Body of pancreas (tissue), 4 donors: ENCODE measurements around the gene MMP11. TPM values are rescaled to one million over a fixed set of nuclear protein-coding genes. Genes with fewer than 3 reads are reported as not detected.

Experiments used
- ATAC-seq: fragments of 150-250 bp; one replicate; pipeline ENCODE4 v1.9.1; 2016
- DNase-seq, 4 donors: peaks; one replicate each; pipeline ENCODE4 v3.0.0-alpha.2; 2019
- H3K27ac ChIP-seq, 4 donors: fragments of 200-600 bp; sonication (generic); 1 replicate in 3 of 4; 2 replicates in 1 of 4; pipeline versions ENCODE4 v1.5.1 to v1.6.1; 2016 to 2019; ENCODE audit warnings: mild to moderate bottlenecking in 1 of 4, mixed read lengths in 1 of 4, moderate library complexity in 1 of 4
- H3K27me3 ChIP-seq, 2 donors: fragments of 200-600 bp; sonication (generic); one replicate each; pipeline ENCODE4 v1.6.0; 2016; ENCODE audit warnings: mild to moderate bottlenecking in 1 of 2
- H3K36me3 ChIP-seq, 2 donors: fragments of 200-600 bp; sonication (generic); replicated peaks in 1 of 2; 2 replicates each; pipeline ENCODE4 v1.5.1; 2016; ENCODE audit warnings: low read depth in 2 of 2; ENCODE audit not compliant: insufficient read depth in 1 of 2
- H3K4me1 ChIP-seq: fragments of 200-600 bp; sonication (generic); one replicate; pipeline ENCODE4 v1.6.0; 2016
- H3K4me3 ChIP-seq, 2 donors: fragments of 200-600 bp; sonication (generic); 1 replicate in 1 of 2; 2 replicates in 1 of 2; pipeline ENCODE4 v1.5.1; 2016 to 2019
- H3K9me3 ChIP-seq, 3 donors: fragments of 200-600 bp; sonication (generic); 1 replicate in 2 of 3; 2 replicates in 1 of 3; pipeline ENCODE4 v1.5.1; 2016
- POLR2A ChIP-seq, 3 donors: fragments of 450-650 bp; IDR thresholded peaks; one replicate each; pipeline ENCODE4 v1.6.1; 2016; ENCODE audit warnings: antibody characterized with exemption in 3 of 3, mild to moderate bottlenecking in 2 of 3
- WGBS, 2 donors: methylation state at CpG; one replicate each; pipeline ENCODE4 v1.1.5; 2017; 5-methylcytosine and 5-hydroxymethylcytosine counted together
- intact Hi-C: fragments of 100-400 bp; cut with DNase I; formaldehyde crosslinking; loops from one replicate; pipeline ENCODE4 v1.15.1; 2023
- total RNA-seq, 2 donors: library from RNA; depleted of rRNA; stranded (reverse); fragments of >200 nt; gene quantifications; one replicate each; pipeline ENCODE4 v1.1.0, GENCODE V29; 2016
- TF ChIP-seq, protein P1 (sequence below), 7 experiments: fragments of 450-650 bp in 4 of 7; fragments of 200-600 bp in 3 of 7; sonication (generic) in 3 of 7; IDR thresholded peaks; one replicate each; pipeline ENCODE4 v1.5.1; 2016 to 2019; ENCODE audit warnings: antibody characterized with exemption in 7 of 7

The MMP11 gene
- total RNA-seq, 2 donors from 2014 or later, result 1.0 to 2.0 TPM

DNA sequence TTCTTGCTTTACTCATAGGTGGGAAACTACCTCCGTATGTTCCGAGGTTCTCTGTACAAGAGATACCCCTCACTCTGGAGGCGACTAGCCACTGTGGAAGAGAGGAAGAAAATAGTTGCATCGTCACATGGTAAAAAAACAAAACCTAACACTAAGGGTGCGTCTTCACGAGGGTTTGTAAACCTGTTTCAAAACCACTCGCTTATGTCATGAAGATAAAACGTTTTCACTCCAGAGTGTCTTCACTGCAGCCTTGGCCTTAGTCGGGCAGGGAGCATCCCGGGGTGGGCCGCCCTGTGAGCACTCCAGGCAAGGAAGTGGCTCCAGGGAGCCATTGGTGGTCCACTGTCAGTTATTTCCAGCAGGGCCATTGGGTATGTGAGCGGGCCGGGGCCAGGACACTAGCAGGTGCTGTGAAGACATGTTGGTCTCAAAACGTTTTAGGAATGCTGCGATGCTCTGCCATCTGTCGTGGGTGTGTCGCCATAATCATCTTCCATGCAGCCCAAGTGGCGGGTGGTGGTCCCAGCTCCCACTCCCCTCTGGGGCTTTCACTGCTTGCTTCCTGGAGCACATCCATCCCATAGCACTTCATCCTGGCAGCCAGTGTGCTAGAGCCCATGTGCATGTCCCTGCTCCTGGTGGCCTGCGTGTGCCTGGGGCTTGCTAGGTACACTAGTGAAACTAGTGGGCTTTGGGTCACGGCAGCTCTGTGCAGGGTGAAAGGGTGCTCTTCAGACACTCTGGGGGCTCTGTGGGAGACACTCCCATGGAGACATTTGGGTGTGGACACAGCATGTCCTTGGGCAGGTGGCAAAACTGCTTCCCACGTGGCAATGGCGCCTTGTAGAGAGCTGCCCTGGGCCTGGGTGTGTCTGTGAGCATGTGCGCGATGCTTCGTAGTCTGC, 19.3 kb downstream of the MMP11 start:
- TF ChIP-seq, protein P1, sequence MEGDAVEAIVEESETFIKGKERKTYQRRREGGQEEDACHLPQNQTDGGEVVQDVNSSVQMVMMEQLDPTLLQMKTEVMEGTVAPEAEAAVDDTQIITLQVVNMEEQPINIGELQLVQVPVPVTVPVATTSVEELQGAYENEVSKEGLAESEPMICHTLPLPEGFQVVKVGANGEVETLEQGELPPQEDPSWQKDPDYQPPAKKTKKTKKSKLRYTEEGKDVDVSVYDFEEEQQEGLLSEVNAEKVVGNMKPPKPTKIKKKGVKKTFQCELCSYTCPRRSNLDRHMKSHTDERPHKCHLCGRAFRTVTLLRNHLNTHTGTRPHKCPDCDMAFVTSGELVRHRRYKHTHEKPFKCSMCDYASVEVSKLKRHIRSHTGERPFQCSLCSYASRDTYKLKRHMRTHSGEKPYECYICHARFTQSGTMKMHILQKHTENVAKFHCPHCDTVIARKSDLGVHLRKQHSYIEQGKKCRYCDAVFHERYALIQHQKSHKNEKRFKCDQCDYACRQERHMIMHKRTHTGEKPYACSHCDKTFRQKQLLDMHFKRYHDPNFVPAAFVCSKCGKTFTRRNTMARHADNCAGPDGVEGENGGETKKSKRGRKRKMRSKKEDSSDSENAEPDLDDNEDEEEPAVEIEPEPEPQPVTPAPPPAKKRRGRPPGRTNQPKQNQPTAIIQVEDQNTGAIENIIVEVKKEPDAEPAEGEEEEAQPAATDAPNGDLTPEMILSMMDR (IDR thresholded peaks at IDR 0.05), result no peak
- no peak for TF ChIP-seq POLR2A (IDR thresholded peaks at IDR 0.05)
- H3K36me3 ChIP-seq, result peaks cover 0 to 23% of the 10 kb centered on the region in 2 donors
- no peak for ATAC-seq
- no peaks in the 10 kb centered on the region for H3K27me3 ChIP-seq
- peaks cover 26% of the 10 kb centered on the region for H3K4me1 ChIP-seq
- H3K9me3 ChIP-seq, result no peaks in the 10 kb centered on the region
- intact Hi-C loops, result no loop called here
- H3K4me3 ChIP-seq, result no peak overlapping the region
- WGBS, 2 donors, result 82 to 83% methylated on average over 13 to 25 of the region's 25 CpGs
- no peak overlapping the region for H3K27ac ChIP-seq
- no peak for DNase-seq

DNA sequence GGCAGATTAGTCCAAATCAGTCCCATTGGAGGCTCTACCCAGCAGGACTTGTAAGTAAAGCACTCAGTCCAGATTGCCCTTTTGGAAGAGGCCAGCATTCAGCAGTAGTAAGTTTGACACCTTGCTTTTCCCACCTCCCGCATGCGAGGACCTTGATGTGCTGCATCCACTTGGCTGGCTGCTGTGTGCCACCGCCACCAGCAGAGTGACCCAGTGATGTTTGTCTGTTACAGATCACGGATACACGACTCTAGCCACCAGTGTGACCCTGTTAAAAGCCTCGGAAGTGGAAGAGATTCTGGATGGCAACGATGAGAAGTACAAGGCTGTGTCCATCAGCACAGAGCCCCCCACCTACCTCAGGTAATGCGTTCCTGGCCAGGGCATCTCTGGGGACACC, 20.7 kb downstream of the MMP11 start:
- Histone ChIP-seq H3K4me3 (no peak overlapping the region), H3K27me3 (no peaks in the 10 kb centered on the region), H3K27ac (no peak overlapping the region), H3K9me3 (no peaks in the 10 kb centered on the region), H3K36me3 (peaks cover 0 to 23% of the 10 kb centered on the region in 2 donors), H3K4me1 (peaks cover 18% of the 10 kb centered on the region)
- intact Hi-C loops, result no loop called here
- 76 to 89% methylated on average over 3 to 8 of the region's 8 CpGs for WGBS, 2 donors
- ATAC-seq, result no peak
- TF ChIP-seq, protein P1 (IDR thresholded peaks at IDR 0.05), result no peak
- TF ChIP-seq POLR2A (IDR thresholded peaks at IDR 0.05), result no peak
- DNase-seq, result no peak

DNA sequence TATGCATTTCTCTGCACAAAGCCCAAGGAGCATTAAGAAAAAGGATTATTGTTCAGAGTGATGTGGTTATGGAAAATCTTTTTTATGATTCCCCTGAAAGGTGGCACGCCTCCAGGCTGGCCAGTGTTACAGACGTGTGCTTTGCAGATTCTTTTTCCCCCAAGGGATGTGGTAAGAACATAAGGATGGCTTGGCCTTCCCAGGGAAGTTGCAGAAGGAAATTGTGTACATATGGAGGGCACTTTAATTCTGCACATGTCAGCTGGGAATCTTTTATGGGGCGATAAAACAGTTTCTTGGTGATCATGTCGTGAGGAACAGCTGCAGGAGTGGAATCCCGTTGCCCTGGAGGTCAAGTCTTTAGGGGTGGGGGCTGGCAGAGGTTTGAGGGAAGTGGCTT, 23.8 kb downstream of the MMP11 start:
- DNase-seq, result no peak
- WGBS, 2 donors, result 84 to 89% methylated on average over 5 of the region's 5 CpGs
- Histone ChIP-seq H3K4me1 (no peaks in the 10 kb centered on the region), H3K27me3 (no peaks in the 10 kb centered on the region), H3K36me3 (peaks cover 0 to 36% of the 10 kb centered on the region in 2 donors), H3K4me3 (no peak overlapping the region), H3K27ac (no peak overlapping the region), H3K9me3 (no peaks in the 10 kb centered on the region)
- no peak for TF ChIP-seq POLR2A (IDR thresholded peaks at IDR 0.05)
- TF ChIP-seq, protein P1 (IDR thresholded peaks at IDR 0.05), result no peak
- intact Hi-C loops, result no loop called here
- ATAC-seq, result no peak

DNA sequence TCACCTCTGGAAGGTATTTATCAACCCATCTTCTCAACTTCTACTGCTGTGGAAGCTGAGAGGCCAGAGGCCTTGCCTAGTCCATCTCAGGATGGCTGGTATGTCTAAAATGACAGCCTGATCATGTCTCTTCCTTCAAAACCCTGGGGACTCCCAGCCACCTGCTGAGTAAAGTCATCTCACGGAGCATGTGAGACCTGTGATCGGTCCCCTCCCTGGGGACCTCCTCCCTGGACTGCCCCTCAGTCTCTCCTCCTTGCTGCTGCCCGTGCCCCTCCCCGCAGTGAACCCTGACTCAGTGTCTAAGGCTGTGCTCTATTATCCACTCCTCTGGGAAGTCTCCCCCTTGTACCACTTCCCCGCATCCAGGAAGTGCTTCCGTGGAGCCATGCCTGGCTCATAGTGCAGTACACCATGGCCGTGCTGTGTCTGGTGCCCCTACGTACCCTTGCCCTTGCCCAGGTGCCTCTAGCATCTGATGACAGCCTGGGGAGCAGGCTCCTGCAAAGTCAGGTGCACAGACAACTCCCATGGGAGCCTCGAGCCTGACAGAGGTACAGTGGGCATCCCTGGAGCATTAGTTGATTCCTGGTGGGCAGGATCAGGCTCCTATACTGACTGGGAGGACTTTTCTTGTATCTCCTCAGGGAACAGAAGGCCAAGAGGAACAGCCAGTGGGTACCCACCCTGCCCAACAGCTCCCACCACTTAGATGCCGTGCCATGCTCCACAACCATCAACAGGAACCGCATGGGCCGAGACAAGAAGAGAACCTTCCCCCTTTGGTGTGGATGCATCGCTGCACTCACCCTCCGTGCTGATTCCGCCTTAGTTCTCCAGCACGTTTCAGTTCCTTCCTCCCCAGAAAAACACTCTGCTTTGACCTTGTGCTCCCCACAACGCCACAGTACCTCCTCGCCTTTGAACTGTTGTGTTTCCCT, 27.9 kb downstream of the MMP11 start:
- H3K27me3 ChIP-seq, result no peaks in the 10 kb centered on the region
- WGBS, 2 donors, result 91 to 97% methylated on average over 13 to 18 of the region's 18 CpGs
- no peak for ATAC-seq
- DNase-seq, result no peak
- H3K36me3 ChIP-seq, result peaks cover 0 to 32% of the 10 kb centered on the region in 2 donors
- no peak for TF ChIP-seq POLR2A (IDR thresholded peaks at IDR 0.05)
- TF ChIP-seq, protein P1 (IDR thresholded peaks at IDR 0.05), result no peak
- H3K27ac ChIP-seq, result no peak overlapping the region
- no peaks in the 10 kb centered on the region for H3K4me1 ChIP-seq
- no peaks in the 10 kb centered on the region for H3K9me3 ChIP-seq
- intact Hi-C loops, result no loop called here
- H3K4me3 ChIP-seq, result no peak overlapping the region
